ENCODE data around the gene C22orf23.

Gene C22orf23

GRCh38 chr22:37924386-37925065 is 28.9 kb downstream of the C22orf23 start:
- DNase-seq = no peak

GRCh38 chr22:37923927-37924326 is 29.5 kb downstream of the C22orf23 start:
- no peak for DNase-seq

- DNase-seq = no peak
Measured at GRCh38 chr22:37922191-37922590, 31.2 kb downstream of the C22orf23 start.

- DNase-seq = no peak
Measured at GRCh38 chr22:37920126-37920525, 33.3 kb downstream of the C22orf23 start.

GRCh38 chr22:37918580-37919270 is 34.7 kb downstream of the C22orf23 start:
- DNase-seq = no peak

GRCh38 chr22:37917874-37918548 is 35.4 kb downstream of the C22orf23 start:
- no peak for DNase-seq

GRCh38 chr22:37916311-37916710 is 37.1 kb downstream of the C22orf23 start:
- DNase-seq = no peak

- no peak for DNase-seq
Measured at GRCh38 chr22:37913233-37913721, 40.1 kb downstream of the C22orf23 start.

GRCh38 chr22:37912171-37912570 is 41.2 kb downstream of the C22orf23 start:
- no peak for DNase-seq

GRCh38 chr22:37911697-37912096 is 41.7 kb downstream of the C22orf23 start:
- no peak for DNase-seq

GRCh38 chr22:37910890-37911672 is 42.3 kb downstream of the C22orf23 start:
- DNase-seq = no peak

- DNase-seq = no peak
Measured at GRCh38 chr22:37909766-37910165, 43.6 kb downstream of the C22orf23 start.

- DNase-seq = no peak
Measured at GRCh38 chr22:37907036-37907954, 46.1 kb downstream of the C22orf23 start.

- DNase-seq = peak; percentile 41
Measured at GRCh38 chr22:37906364-37907008, 46.9 kb downstream of the C22orf23 start.

- DNase-seq = peak; percentile 69
Measured at GRCh38 chr22:37905534-37906363, 47.7 kb downstream of the C22orf23 start, which contains the start of gene MICALL1. MICALL1 (plus strand) TSS chr22:37906297; CDS start chr22:37906423, 126 bp downstream.

- no peak for DNase-seq
Measured at GRCh38 chr22:37904572-37905533, 48.5 kb downstream of the C22orf23 start.

- no peak for DNase-seq
Measured at GRCh38 chr22:37898441-37899181, 54.8 kb downstream of the C22orf23 start.

GRCh38 chr22:37897807-37898206 is 55.6 kb downstream of the C22orf23 start:
- no peak for DNase-seq

Data from CD4-positive, alpha-beta T cell treated with Interleukin-21 for 1 hour (primary cell).